Activated naive CD8-positive, alpha-beta T cell treated with anti-CD3 and anti-CD28 coated beads, Interleukin-2, amount 50 U/mL, for 24 hours (primary cell): Measurements from ENCODE around the gene LTBP1.

Source experiments
- ATAC-seq: fragments of 150-1000 bp; cut with Tn5 transposase; one replicate; pipeline ENCODE4 v1.10.0; 2021
- DNase-seq: peaks from one replicate; pipeline ENCODE4 v3.0.0; 2021
- H3K27ac Mint-ChIP-seq: one replicate; pipeline ENCODE4 v1.8.0; 2021; ENCODE audit warnings: mild to moderate bottlenecking, mixed read lengths
- H3K27me3 Mint-ChIP-seq: one replicate; pipeline ENCODE4 v1.8.0; 2021; ENCODE audit warnings: mixed read lengths
- H3K36me3 Mint-ChIP-seq: one replicate; pipeline ENCODE4 v1.8.0; 2021; ENCODE audit warnings: low read depth, mixed read lengths
- H3K4me1 Mint-ChIP-seq: one replicate; pipeline ENCODE4 v1.8.0; 2021; ENCODE audit warnings: mixed read lengths
- H3K4me3 Mint-ChIP-seq: one replicate; pipeline ENCODE4 v1.8.0; 2021; ENCODE audit warnings: mild to moderate bottlenecking, moderate library complexity, mixed read lengths
- H3K9me3 Mint-ChIP-seq: one replicate; pipeline ENCODE4 v1.8.0; 2021; ENCODE audit warnings: mixed read lengths

The LTBP1 gene

GRCh38 chr2:33274524-33274923 lies 327.8 kb downstream of the LTBP1 start:
- no peak for DNase-seq
- H3K36me3 Mint-ChIP-seq, result no peaks in the 10 kb centered on the region
- H3K4me3 Mint-ChIP-seq, result no peak overlapping the region
- no peak overlapping the region for H3K27ac Mint-ChIP-seq
- H3K27me3 Mint-ChIP-seq, result peaks cover 2% of the 10 kb centered on the region
- no peaks in the 10 kb centered on the region for H3K9me3 Mint-ChIP-seq
- ATAC-seq, result no peak
- H3K4me1 Mint-ChIP-seq, result peaks cover 17% of the 10 kb centered on the region

GRCh38 chr2:33275689-33276444 lies 329.1 kb downstream of the LTBP1 start:
- Mint-ChIP-seq H3K4me3 (no peak overlapping the region), H3K4me1 (peaks cover 17% of the 10 kb centered on the region), H3K27me3 (no peaks in the 10 kb centered on the region), H3K9me3 (no peaks in the 10 kb centered on the region), H3K36me3 (no peaks in the 10 kb centered on the region), H3K27ac (no peak overlapping the region)
- DNase-seq, result no peak
- ATAC-seq, result peak; percentile 65

GRCh38 chr2:33277002-33277426 lies 330.3 kb downstream of the LTBP1 start:
- no peaks in the 10 kb centered on the region for H3K9me3 Mint-ChIP-seq
- H3K36me3 Mint-ChIP-seq, result no peaks in the 10 kb centered on the region
- H3K27ac Mint-ChIP-seq, result no peak overlapping the region
- no peak for ATAC-seq
- peaks cover 9% of the 10 kb centered on the region for H3K4me1 Mint-ChIP-seq
- DNase-seq, result no peak
- no peak overlapping the region for H3K4me3 Mint-ChIP-seq
- no peaks in the 10 kb centered on the region for H3K27me3 Mint-ChIP-seq

- no peak overlapping the region for H3K27ac Mint-ChIP-seq
- no peaks in the 10 kb centered on the region for H3K27me3 Mint-ChIP-seq
- H3K4me1 Mint-ChIP-seq, result no peaks in the 10 kb centered on the region
- DNase-seq, result no peak
- no peak overlapping the region for H3K4me3 Mint-ChIP-seq
- H3K9me3 Mint-ChIP-seq, result no peaks in the 10 kb centered on the region
- no peaks in the 10 kb centered on the region for H3K36me3 Mint-ChIP-seq
- no peak for ATAC-seq
These were observed 331.6 kb downstream of the LTBP1 start for GRCh38 chr2:33278245-33278943.

- Mint-ChIP-seq H3K36me3 (no peaks in the 10 kb centered on the region), H3K27ac (no peak overlapping the region), H3K4me3 (no peak overlapping the region), H3K9me3 (no peaks in the 10 kb centered on the region), H3K4me1 (no peaks in the 10 kb centered on the region), H3K27me3 (peaks cover 2% of the 10 kb centered on the region)
- no peak for ATAC-seq
- no peak for DNase-seq
These were observed 337.5 kb downstream of the LTBP1 start for GRCh38 chr2:33284287-33284686.

- Mint-ChIP-seq H3K4me3 (no peak overlapping the region), H3K36me3 (no peaks in the 10 kb centered on the region), H3K27ac (no peak overlapping the region), H3K4me1 (no peaks in the 10 kb centered on the region), H3K27me3 (peaks cover 4% of the 10 kb centered on the region), H3K9me3 (no peaks in the 10 kb centered on the region)
- ATAC-seq (no peak), DNase-seq (no peak)
These were observed 340.8 kb downstream of the LTBP1 start for GRCh38 chr2:33287507-33288005.

GRCh38 chr2:33288011-33288410 lies 341.3 kb downstream of the LTBP1 start:
- H3K27me3 Mint-ChIP-seq, result peaks cover 5% of the 10 kb centered on the region
- no peak for ATAC-seq
- no peak overlapping the region for H3K4me3 Mint-ChIP-seq
- no peak for DNase-seq
- no peaks in the 10 kb centered on the region for H3K9me3 Mint-ChIP-seq
- H3K27ac Mint-ChIP-seq, result no peak overlapping the region
- no peaks in the 10 kb centered on the region for H3K36me3 Mint-ChIP-seq
- no peaks in the 10 kb centered on the region for H3K4me1 Mint-ChIP-seq

- H3K27ac Mint-ChIP-seq, result no peak overlapping the region
- ATAC-seq, result no peak
- DNase-seq, result no peak
These were observed 343.2 kb downstream of the LTBP1 start for GRCh38 chr2:33289961-33290360.

GRCh38 chr2:33291278-33292013 lies 344.7 kb downstream of the LTBP1 start:
- no peaks in the 10 kb centered on the region for H3K36me3 Mint-ChIP-seq
- H3K9me3 Mint-ChIP-seq, result no peaks in the 10 kb centered on the region
- no peak overlapping the region for H3K4me3 Mint-ChIP-seq
- peaks cover 7% of the 10 kb centered on the region for H3K27me3 Mint-ChIP-seq
- no peak overlapping the region for H3K27ac Mint-ChIP-seq
- ATAC-seq, result no peak
- DNase-seq, result no peak
- no peaks in the 10 kb centered on the region for H3K4me1 Mint-ChIP-seq

More at GRCh38 chr2:33289961-33290360, 343.2 kb downstream of the LTBP1 start:
- H3K4me1 Mint-ChIP-seq, result no peaks in the 10 kb centered on the region
- no peaks in the 10 kb centered on the region for H3K9me3 Mint-ChIP-seq
- H3K4me3 Mint-ChIP-seq, result no peak overlapping the region
- H3K36me3 Mint-ChIP-seq, result no peaks in the 10 kb centered on the region
- H3K27me3 Mint-ChIP-seq, result peaks cover 7% of the 10 kb centered on the region

- no peaks in the 10 kb centered on the region for H3K36me3 Mint-ChIP-seq
- no peak for ATAC-seq
- no peaks in the 10 kb centered on the region for H3K4me1 Mint-ChIP-seq
- no peaks in the 10 kb centered on the region for H3K9me3 Mint-ChIP-seq
- H3K27me3 Mint-ChIP-seq, result peaks cover 7% of the 10 kb centered on the region
- DNase-seq, result no peak
- H3K4me3 Mint-ChIP-seq, result no peak overlapping the region
- no peak overlapping the region for H3K27ac Mint-ChIP-seq
These were observed 345.3 kb downstream of the LTBP1 start for GRCh38 chr2:33292063-33292462.

- H3K36me3 Mint-ChIP-seq, result no peaks in the 10 kb centered on the region
- DNase-seq, result no peak
- no peak for ATAC-seq
- no peak overlapping the region for H3K27ac Mint-ChIP-seq
- H3K9me3 Mint-ChIP-seq, result no peaks in the 10 kb centered on the region
- H3K4me1 Mint-ChIP-seq, result no peaks in the 10 kb centered on the region
- H3K4me3 Mint-ChIP-seq, result no peak overlapping the region
- H3K27me3 Mint-ChIP-seq, result peaks cover 6% of the 10 kb centered on the region
These were observed 346.3 kb downstream of the LTBP1 start for GRCh38 chr2:33292981-33293595.

- DNase-seq (no peak), ATAC-seq (no peak)
- Mint-ChIP-seq H3K4me3 (no peak overlapping the region), H3K27ac (no peak overlapping the region), H3K4me1 (no peaks in the 10 kb centered on the region), H3K36me3 (no peaks in the 10 kb centered on the region), H3K9me3 (no peaks in the 10 kb centered on the region), H3K27me3 (peaks cover 2% of the 10 kb centered on the region)
These were observed 351.5 kb downstream of the LTBP1 start for GRCh38 chr2:33298233-33298632.

GRCh38 chr2:33301355-33301754 lies 354.6 kb downstream of the LTBP1 start:
- no peaks in the 10 kb centered on the region for H3K4me1 Mint-ChIP-seq
- H3K27ac Mint-ChIP-seq, result no peak overlapping the region
- H3K4me3 Mint-ChIP-seq, result no peak overlapping the region
- ATAC-seq (no peak), DNase-seq (no peak)
- no peaks in the 10 kb centered on the region for H3K36me3 Mint-ChIP-seq
- H3K27me3 Mint-ChIP-seq, result no peaks in the 10 kb centered on the region
- H3K9me3 Mint-ChIP-seq, result no peaks in the 10 kb centered on the region

GRCh38 chr2:33302348-33302747 lies 355.6 kb downstream of the LTBP1 start:
- no peak for DNase-seq
- H3K36me3 Mint-ChIP-seq, result no peaks in the 10 kb centered on the region
- no peaks in the 10 kb centered on the region for H3K4me1 Mint-ChIP-seq
- no peak overlapping the region for H3K27ac Mint-ChIP-seq
- ATAC-seq, result no peak
- H3K27me3 Mint-ChIP-seq, result no peaks in the 10 kb centered on the region
- no peak overlapping the region for H3K4me3 Mint-ChIP-seq
- no peaks in the 10 kb centered on the region for H3K9me3 Mint-ChIP-seq
